NCI-H146 treated with DMSO at 0.1 percent for 48 hours (cell line): Measurements from ENCODE around the gene ITGAE.
"Not testable (repeated sequence)": the region's sequence is repeated elsewhere in the genome, so short reads cannot be mapped to it uniquely, and the experiment has no call there.

Experiments used
- DNase-seq: peaks from one replicate; lab custom pipeline; 2025; ENCODE audit not compliant: unreplicated experiment; lab: John Stamatoyannopoulos, UW

ITGAE gene

GRCh38 chr17:3795390-3796102, 5.4 kb downstream of the ITGAE start:
- no peak for DNase-seq

GRCh38 chr17:3794557-3795389, 6.2 kb downstream of the ITGAE start:
- no peak for DNase-seq

GRCh38 chr17:3794152-3794551, 6.8 kb downstream of the ITGAE start:
- not testable (repeated sequence) for DNase-seq

- not testable (repeated sequence) for DNase-seq
These were observed 7.7 kb downstream of the ITGAE start for GRCh38 chr17:3793258-3793657.

GRCh38 chr17:3792481-3792880, 8.5 kb downstream of the ITGAE start:
- DNase-seq: no peak

GRCh38 chr17:3788200-3788599, 12.8 kb downstream of the ITGAE start:
- no peak for DNase-seq

GRCh38 chr17:3785323-3785722, 15.7 kb downstream of the ITGAE start:
- DNase-seq: not testable (repeated sequence)

GRCh38 chr17:3782751-3783150, 18.2 kb downstream of the ITGAE start:
- DNase-seq: no peak

GRCh38 chr17:3780986-3781385, 20.0 kb downstream of the ITGAE start:
- DNase-seq: no peak

GRCh38 chr17:3777366-3778120, 23.4 kb downstream of the ITGAE start:
- DNase-seq: no peak

GRCh38 chr17:3773966-3774365, 27.0 kb downstream of the ITGAE start:
- no peak for DNase-seq

- no peak for DNase-seq
These were observed 27.5 kb downstream of the ITGAE start for GRCh38 chr17:3773511-3773910.

- DNase-seq: no peak
These were observed 28.2 kb downstream of the ITGAE start for GRCh38 chr17:3772764-3773163.

- no peak for DNase-seq
These were observed 29.8 kb downstream of the ITGAE start for GRCh38 chr17:3771140-3771539.

GRCh38 chr17:3770466-3770865, 30.5 kb downstream of the ITGAE start:
- no peak for DNase-seq

- DNase-seq: no peak
These were observed 32.2 kb downstream of the ITGAE start for GRCh38 chr17:3768769-3769168.

GRCh38 chr17:3768341-3768740, 32.6 kb downstream of the ITGAE start:
- no peak for DNase-seq

- DNase-seq: no peak
These were observed 34.2 kb downstream of the ITGAE start for GRCh38 chr17:3766779-3767178.

GRCh38 chr17:3765981-3766380, 35.0 kb downstream of the ITGAE start:
- no peak for DNase-seq

- DNase-seq: no peak
These were observed 37.2 kb downstream of the ITGAE start for GRCh38 chr17:3763777-3764170.

GRCh38 chr17:3762922-3763776, 37.8 kb downstream of the ITGAE start:
- no peak for DNase-seq
